HFF-Myc (cell line): Measurements from ENCODE around the gene KIF9.
"Not testable (repeated sequence)": the region's sequence is repeated elsewhere in the genome, so short reads cannot be mapped to it uniquely, and the experiment has no call there.

ENCODE experiments used
- DNase-seq: peaks from one replicate; pipeline ENCODE4 v3.0.0-alpha.2; 2011; ENCODE audit warnings: low read depth; ENCODE audit errors: extremely low read depth
- H3K4me3 ChIP-seq: replicated peaks from 2 replicates; pipeline ENCODE4 v1.5.1; 2011; ENCODE audit warnings: low read depth, mild to moderate bottlenecking, control low read depth, low read length
- TF ChIP-seq, protein P1 (sequence below): IDR thresholded peaks from 2 replicates; pipeline ENCODE4 v1.5.1; 2012; ENCODE audit warnings: mild to moderate bottlenecking, low read depth, low read length, control low read depth; ENCODE audit errors: missing control alignments

KIF9 gene

DNA sequence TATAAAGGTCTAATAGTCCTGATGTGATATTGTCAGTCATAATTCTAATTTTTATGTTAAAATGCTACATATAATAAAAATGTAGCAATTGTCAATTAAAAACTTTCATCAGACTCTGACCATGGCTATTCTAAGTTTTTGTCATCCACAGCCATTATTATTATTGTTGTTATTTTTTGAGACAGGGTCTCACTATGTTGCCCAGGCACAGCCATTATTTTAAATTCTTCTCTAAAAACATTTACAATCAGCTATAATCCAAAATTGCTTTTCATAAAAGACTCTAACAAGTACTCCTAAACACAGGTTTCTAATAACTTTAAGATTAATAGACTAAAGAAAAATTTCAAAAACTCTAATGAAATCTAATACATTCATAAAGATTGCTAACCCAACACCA is 77.7 kb downstream of the KIF9 start:
- DNase-seq = no peak
- TF ChIP-seq, protein P1, sequence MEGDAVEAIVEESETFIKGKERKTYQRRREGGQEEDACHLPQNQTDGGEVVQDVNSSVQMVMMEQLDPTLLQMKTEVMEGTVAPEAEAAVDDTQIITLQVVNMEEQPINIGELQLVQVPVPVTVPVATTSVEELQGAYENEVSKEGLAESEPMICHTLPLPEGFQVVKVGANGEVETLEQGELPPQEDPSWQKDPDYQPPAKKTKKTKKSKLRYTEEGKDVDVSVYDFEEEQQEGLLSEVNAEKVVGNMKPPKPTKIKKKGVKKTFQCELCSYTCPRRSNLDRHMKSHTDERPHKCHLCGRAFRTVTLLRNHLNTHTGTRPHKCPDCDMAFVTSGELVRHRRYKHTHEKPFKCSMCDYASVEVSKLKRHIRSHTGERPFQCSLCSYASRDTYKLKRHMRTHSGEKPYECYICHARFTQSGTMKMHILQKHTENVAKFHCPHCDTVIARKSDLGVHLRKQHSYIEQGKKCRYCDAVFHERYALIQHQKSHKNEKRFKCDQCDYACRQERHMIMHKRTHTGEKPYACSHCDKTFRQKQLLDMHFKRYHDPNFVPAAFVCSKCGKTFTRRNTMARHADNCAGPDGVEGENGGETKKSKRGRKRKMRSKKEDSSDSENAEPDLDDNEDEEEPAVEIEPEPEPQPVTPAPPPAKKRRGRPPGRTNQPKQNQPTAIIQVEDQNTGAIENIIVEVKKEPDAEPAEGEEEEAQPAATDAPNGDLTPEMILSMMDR = no peak
- no peak overlapping the region for H3K4me3 ChIP-seq

DNA sequence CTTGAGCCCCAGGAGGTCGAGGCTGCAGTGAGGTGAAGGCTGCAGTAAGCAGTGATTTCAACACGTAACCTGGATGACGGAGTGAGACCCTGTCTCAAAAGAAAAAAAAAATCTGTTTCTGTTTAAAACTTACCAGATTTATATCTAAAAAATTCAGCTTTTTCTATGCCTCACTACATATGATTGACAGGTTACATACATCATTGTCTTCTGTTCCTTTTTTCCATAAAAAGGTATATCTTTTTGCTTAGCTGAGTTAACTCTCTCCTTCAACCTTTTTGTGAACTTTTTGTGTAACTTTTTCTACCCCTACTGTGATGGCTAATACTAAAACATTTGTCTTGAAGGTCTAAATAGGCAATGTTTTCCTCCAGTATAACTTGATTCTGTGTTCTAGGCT is 80.1 kb downstream of the KIF9 start:
- no peak for DNase-seq
- no peak overlapping the region for H3K4me3 ChIP-seq
- TF ChIP-seq, protein P1 = no peak

DNA sequence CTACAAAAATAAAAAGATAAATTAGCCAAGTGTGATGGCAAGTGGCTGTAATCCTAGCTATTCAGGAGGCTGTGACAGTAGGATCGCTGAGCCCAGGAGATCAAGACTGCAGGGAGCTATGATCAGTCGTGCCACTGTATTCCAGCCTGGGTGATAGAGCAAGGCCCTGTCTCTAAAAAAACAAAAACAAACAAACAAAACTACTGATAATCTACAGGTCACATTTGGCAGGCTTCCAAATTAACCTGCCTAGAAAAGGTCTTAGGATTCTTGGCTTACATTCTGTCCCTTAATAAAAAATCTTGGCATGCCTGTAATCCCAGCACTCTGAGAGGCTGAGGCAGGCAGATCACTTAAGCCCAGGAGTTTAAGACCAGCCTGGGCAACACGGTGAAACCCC is 85.3 kb downstream of the KIF9 start:
- TF ChIP-seq, protein P1 = no peak
- H3K4me3 ChIP-seq = no peak overlapping the region
- no peak for DNase-seq

DNA sequence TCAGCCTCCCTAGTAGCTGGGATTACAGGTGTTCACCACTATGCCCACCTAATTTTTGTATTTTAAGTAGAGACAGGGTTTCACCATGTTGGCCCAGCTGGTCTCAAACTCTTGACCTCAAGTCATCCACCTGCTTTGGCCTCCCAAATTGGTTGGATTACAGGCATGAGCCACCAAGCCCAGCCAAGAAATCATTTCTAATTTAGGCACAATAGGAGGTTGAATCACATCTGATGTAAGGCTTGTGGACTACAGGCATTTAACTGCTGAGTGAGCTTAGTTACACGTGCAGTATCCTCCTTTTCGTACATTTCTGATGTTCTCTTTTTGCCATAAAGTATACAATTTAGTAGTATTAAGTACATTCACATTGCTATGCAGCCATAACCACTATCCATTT is 87.6 kb downstream of the KIF9 start:
- no peak for DNase-seq
- TF ChIP-seq, protein P1 = no peak
- no peak overlapping the region for H3K4me3 ChIP-seq

DNA sequence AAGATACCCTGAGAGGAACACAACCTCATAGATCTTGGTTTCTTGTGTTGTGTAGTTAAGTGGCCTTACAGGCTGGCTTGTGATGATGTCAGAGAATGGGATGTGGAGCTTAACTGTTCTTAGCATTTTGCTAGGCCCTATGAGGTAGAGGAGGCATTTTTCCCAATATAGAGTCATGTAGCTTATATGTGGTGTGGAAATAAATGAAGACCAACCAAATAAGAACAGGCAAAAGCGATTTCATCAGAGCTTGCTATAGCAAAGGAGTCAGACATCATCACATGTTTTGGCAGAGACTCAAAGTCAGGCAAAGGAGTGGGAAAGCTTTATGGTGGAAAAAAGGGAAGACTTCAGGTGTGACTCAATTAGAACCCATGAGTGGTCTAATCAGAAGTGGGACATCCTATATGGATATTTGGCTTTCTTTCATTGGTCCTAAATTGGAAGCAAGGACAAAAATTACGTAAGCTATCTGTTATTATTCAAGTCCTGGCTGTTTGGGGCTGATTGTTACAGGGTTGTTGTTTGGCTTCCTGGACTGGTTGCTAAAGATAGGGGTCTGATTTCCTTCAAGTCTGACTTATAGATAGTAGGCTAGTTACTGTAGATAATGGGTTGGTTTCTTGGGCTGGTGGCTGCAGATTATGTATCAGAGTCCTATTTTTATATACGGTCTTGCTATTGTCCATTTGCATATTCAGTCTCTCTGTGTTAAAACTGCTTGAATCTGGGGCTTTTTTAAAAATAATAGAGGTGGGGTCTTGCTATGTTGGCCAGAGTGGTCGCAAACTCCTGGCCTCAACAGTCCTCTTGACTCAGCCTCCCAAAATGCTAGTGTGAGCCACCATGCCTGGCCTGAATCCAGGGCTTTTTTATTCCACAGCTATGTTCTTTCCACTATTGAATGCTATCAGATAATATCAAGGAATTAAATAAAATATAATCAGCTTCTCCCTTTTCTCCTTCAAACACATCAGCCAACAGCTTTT is 88.4 kb downstream of the KIF9 start:
- no peak for DNase-seq
- no peak overlapping the region for H3K4me3 ChIP-seq
- TF ChIP-seq, protein P1 = no peak

DNA sequence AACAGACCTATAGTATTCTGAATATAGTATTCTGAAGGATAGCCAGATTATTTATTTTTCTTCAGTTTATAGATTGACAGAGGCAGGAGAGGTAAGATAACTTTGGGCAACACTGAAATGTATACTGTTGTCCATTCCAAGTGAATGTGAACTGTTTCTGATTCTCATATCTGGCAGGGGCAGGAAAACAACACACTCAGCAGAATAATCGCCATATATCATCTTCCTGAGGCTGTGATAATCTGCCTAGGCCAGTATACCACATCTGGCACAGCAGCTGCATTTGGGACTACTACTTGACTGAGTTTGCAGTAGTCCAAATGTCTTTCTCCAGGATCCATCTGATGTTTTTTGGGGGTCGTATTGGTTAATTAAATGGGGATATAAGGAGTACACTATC is 96.3 kb downstream of the KIF9 start:
- no peak for DNase-seq
- H3K4me3 ChIP-seq = no peak overlapping the region
- TF ChIP-seq, protein P1 = no peak

DNA sequence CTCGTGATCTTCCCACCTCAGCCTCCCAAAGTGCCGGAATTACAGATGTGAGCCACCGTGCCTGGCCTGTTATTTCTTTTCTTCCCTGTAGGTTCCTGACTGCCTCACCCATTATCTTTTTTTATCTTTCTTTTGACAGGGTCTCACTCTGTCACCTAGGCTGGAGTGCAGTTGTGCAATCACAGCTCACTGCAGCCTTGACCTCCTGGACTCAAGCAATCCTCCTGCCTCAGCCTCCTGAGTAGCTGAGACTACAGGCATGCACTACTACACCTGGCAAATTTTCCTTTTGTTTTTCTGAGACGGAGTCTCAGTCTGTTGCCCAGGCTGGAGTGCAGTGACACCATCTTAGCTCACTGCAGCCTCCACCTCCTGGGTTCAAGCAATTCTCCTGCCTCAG is 100.9 kb downstream of the KIF9 start:
- DNase-seq, H3K4me3 ChIP-seq: not testable (repeated sequence)

DNA sequence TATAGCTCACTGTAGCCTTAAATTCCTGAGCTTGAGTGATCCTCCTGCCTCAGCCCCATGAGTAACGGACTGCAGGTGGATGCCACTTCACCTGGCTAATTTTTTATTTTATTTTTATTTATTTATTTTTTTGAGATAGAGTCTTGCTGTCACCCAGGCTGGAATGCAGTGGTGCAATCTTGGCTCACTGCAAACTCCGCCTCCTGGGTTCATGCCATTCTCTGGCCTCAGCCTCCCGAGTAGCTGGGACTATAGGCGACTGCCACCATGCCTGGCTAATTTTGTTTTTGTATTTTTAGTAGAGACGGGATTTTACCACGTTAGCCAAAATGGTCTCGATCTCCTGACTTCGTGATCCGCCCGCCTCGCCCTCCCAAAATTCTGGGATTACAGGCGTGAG is 102.6 kb downstream of the KIF9 start:
- DNase-seq = not testable (repeated sequence)

More for the DNA sequence above, 102.6 kb downstream of the KIF9 start:
- not testable (repeated sequence) for H3K4me3 ChIP-seq
